Panc1 (cell line): ENCODE measurements around the gene CYP11A1. TPM values are rescaled to one million over a fixed set of nuclear protein-coding genes. Genes with fewer than 3 reads are reported as not detected.

Source experiments
- ATAC-seq: fragments of 200-7000 bp; cut with Tn5 transposase; 2 replicates; pipeline ENCODE4 v1.9.1; 2020; ENCODE audit warnings: mild to moderate bottlenecking, moderate library complexity
- BruUV-seq: library from RNA; stranded (reverse); fragments of 400-500 nt; replicated peaks from 2 replicates; lab custom pipeline; 2021; lab: Mats Ljungman, UMichigan
- CTCF ChIA-PET: fragments of 300-600 bp; sonication (Branson Sonifier 250); formaldehyde crosslinking; loops from one replicate; lab custom pipeline; 2022; ENCODE audit warnings: antibody characterized with exemption; lab: Charles Lee
- POLR2A ChIA-PET: fragments of 300-600 bp; sonication (Branson Sonifier 250); formaldehyde crosslinking; loops from one replicate; lab custom pipeline; 2022; ENCODE audit warnings: antibody characterized with exemption; lab: Charles Lee
- DNase-seq: peaks from one replicate; pipeline ENCODE4 v3.0.0-alpha.2; 2010; ENCODE audit warnings: low read depth, low spot score
- H3K27ac ChIP-seq: 2 replicates; pipeline ENCODE4 v1.5.1; 2011; ENCODE audit warnings: mild to moderate bottlenecking, low read length, inconsistent platforms
- H3K27me3 ChIP-seq: fragments of 200-500 bp; sonication (Bioruptor generic); 2 replicates; pipeline ENCODE4 v1.6.0; 2014; ENCODE audit warnings: low read length, inconsistent platforms; ENCODE audit not compliant: control insufficient read depth, insufficient read depth
- H3K36me3 ChIP-seq: fragments of 200-500 bp; sonication (Bioruptor generic); 2 replicates; pipeline ENCODE4 v1.5.1; 2014; ENCODE audit warnings: inconsistent platforms, mild to moderate bottlenecking, low read length, moderate library complexity; ENCODE audit not compliant: control insufficient read depth, insufficient read depth
- H3K4me1 ChIP-seq: 2 replicates; pipeline ENCODE4 v1.5.1; 2011; ENCODE audit warnings: inconsistent platforms, mild to moderate bottlenecking, low read length, moderate library complexity; ENCODE audit not compliant: control insufficient read depth, insufficient read depth
- H3K4me3 ChIP-seq, 2 experiments: 2 replicates each; pipeline ENCODE4 v1.5.1; 2011 to 2012; ENCODE audit warnings: low read depth in 2 of 2, low read length in 2 of 2, mild to moderate bottlenecking in 2 of 2, inconsistent platforms in 1 of 2, moderate library complexity in 1 of 2
- H3K9me3 ChIP-seq: fragments of 200-500 bp; sonication (Bioruptor generic); 2 replicates; pipeline ENCODE4 v1.5.1; 2014; ENCODE audit warnings: low read depth, mild to moderate bottlenecking, inconsistent platforms, low read length, moderate library complexity; ENCODE audit not compliant: control insufficient read depth, insufficient read depth
- POLR2AphosphoS5 ChIP-seq: IDR thresholded peaks from 2 replicates; pipeline ENCODE4 v1.6.1; 2012; ENCODE audit warnings: mild to moderate bottlenecking, low read depth, low read length, moderate library complexity
- SIN3A ChIP-seq: IDR thresholded peaks from 2 replicates; pipeline ENCODE4 v1.6.1; 2012; ENCODE audit warnings: low read depth, mild to moderate bottlenecking, low read length, moderate library complexity, borderline replicate concordance; ENCODE audit not compliant: insufficient read depth
- TCF7L2 ChIP-seq: IDR thresholded peaks from 2 replicates; pipeline ENCODE4 v1.6.1; 2011; ENCODE audit warnings: mild to moderate bottlenecking, low read depth, low read length, inconsistent platforms
- in situ Hi-C: cut with HindIII; loops from 2 replicates; pipeline ENCODE4 v1.10.0; 2016; ENCODE audit warnings: low sequenced_read_pairs, low pct_unique_long_range_greater_than_20kb
- intact Hi-C: fragments of 100-400 bp; cut with micrococcal nuclease; formaldehyde crosslinking; loops from one replicate; pipeline ENCODE4 v1.10.0; 2022; ENCODE audit not compliant: unreplicated experiment
- total RNA-seq: library from RNA; stranded (reverse); gene quantifications from one replicate; pipeline ENCODE4 v1.2.1, GENCODE V29; 2021; ENCODE audit not compliant: unreplicated experiment
- TF ChIP-seq, protein P1 (sequence below), 2 experiments: IDR thresholded peaks; 2 replicates each; pipeline ENCODE4 v1.6.1; 2011 to 2012; ENCODE audit warnings: low read depth in 2 of 2, control low read depth in 1 of 2, low read length in 1 of 2, mild to moderate bottlenecking in 1 of 2, moderate library complexity in 1 of 2; ENCODE audit not compliant: insufficient read depth in 1 of 2
- TF ChIP-seq, protein P2 (sequence below): fragments of 450-650 bp; IDR thresholded peaks from 2 replicates; pipeline ENCODE4 v1.5.1; 2017; ENCODE audit warnings: mild to moderate bottlenecking

Gene CYP11A1
- total RNA-seq, 1 experiment from 2014 or later, result 0.57 TPM

GRCh38 chr15:74338676-74339075 lies 28.8 kb downstream of the CYP11A1 start:
- no TSS peak for BruUV-seq
- in situ Hi-C loops, result no loop called here
- Histone ChIP-seq H3K36me3 (no peaks in the 10 kb centered on the region), H3K9me3 (no peaks in the 10 kb centered on the region), H3K27ac (no peak overlapping the region), H3K27me3 (no peaks in the 10 kb centered on the region), H3K4me1 (no peaks in the 10 kb centered on the region), H3K4me3 (no peak overlapping the region)
- POLR2A ChIA-PET, result no interaction called here
- TF ChIP-seq TCF7L2 (no peak), POLR2AphosphoS5 (no peak), SIN3A (no peak)
- TF ChIP-seq, protein P1, sequence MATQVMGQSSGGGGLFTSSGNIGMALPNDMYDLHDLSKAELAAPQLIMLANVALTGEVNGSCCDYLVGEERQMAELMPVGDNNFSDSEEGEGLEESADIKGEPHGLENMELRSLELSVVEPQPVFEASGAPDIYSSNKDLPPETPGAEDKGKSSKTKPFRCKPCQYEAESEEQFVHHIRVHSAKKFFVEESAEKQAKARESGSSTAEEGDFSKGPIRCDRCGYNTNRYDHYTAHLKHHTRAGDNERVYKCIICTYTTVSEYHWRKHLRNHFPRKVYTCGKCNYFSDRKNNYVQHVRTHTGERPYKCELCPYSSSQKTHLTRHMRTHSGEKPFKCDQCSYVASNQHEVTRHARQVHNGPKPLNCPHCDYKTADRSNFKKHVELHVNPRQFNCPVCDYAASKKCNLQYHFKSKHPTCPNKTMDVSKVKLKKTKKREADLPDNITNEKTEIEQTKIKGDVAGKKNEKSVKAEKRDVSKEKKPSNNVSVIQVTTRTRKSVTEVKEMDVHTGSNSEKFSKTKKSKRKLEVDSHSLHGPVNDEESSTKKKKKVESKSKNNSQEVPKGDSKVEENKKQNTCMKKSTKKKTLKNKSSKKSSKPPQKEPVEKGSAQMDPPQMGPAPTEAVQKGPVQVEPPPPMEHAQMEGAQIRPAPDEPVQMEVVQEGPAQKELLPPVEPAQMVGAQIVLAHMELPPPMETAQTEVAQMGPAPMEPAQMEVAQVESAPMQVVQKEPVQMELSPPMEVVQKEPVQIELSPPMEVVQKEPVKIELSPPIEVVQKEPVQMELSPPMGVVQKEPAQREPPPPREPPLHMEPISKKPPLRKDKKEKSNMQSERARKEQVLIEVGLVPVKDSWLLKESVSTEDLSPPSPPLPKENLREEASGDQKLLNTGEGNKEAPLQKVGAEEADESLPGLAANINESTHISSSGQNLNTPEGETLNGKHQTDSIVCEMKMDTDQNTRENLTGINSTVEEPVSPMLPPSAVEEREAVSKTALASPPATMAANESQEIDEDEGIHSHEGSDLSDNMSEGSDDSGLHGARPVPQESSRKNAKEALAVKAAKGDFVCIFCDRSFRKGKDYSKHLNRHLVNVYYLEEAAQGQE (IDR thresholded peaks at IDR 0.05; ENCODE audit: insufficient read depth in 1 of 2, low read depth in 2 of 2, low read length in 1 of 2), result no peak
- TF ChIP-seq, protein P2, sequence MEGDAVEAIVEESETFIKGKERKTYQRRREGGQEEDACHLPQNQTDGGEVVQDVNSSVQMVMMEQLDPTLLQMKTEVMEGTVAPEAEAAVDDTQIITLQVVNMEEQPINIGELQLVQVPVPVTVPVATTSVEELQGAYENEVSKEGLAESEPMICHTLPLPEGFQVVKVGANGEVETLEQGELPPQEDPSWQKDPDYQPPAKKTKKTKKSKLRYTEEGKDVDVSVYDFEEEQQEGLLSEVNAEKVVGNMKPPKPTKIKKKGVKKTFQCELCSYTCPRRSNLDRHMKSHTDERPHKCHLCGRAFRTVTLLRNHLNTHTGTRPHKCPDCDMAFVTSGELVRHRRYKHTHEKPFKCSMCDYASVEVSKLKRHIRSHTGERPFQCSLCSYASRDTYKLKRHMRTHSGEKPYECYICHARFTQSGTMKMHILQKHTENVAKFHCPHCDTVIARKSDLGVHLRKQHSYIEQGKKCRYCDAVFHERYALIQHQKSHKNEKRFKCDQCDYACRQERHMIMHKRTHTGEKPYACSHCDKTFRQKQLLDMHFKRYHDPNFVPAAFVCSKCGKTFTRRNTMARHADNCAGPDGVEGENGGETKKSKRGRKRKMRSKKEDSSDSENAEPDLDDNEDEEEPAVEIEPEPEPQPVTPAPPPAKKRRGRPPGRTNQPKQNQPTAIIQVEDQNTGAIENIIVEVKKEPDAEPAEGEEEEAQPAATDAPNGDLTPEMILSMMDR, result no peak
- DNase-seq, result no peak
- CTCF ChIA-PET, result no interaction called here
- ATAC-seq, result no peak
- intact Hi-C loops, result no loop called here

DNA sequence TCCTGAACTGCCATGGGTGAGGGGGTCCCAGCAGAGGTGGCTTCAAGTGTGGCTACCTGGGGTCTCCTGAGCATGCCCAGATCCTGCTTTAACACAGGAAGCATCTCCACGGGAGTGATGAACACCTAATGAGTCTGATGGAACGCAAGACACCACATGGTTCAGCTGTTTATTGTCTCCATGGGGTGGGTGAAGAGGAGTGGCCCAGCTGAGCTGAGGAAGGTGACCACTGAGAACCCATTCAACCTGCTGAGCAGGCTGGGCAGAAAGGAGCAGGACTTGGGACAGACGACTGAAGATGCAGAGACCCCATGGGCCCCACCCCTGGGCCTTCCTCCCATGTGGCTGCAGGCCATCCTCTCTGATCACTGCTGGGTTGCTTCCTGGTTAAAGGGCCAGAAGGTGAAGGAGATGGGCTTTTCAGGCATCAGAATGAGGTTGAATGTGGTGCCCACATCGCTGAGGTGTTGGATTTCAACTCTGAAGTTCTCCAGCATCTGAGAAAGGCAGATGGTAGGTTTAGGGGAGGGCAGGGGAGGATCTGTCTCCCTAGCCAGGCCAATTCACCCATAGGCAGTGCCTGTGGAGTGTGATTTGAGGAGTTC lies 29.7 kb downstream of the CYP11A1 start:
- ChIA-PET CTCF (no interaction called here), POLR2A (no interaction called here)
- H3K4me1 ChIP-seq, result no peaks in the 10 kb centered on the region
- ATAC-seq (no peak), DNase-seq (no peak)
- no peaks in the 10 kb centered on the region for H3K9me3 ChIP-seq
- intact Hi-C loops (no loop called here), in situ Hi-C loops (no loop called here)
- no peaks in the 10 kb centered on the region for H3K27me3 ChIP-seq
- no TSS peak for BruUV-seq
- no peaks in the 10 kb centered on the region for H3K36me3 ChIP-seq
- TF ChIP-seq POLR2AphosphoS5 (no peak), TCF7L2 (no peak), SIN3A (no peak)
- TF ChIP-seq, protein P1 (IDR thresholded peaks at IDR 0.05; ENCODE audit: insufficient read depth in 1 of 2, low read depth in 2 of 2, low read length in 1 of 2), result no peak
- TF ChIP-seq, protein P2, result no peak
- H3K4me3 ChIP-seq, result no peak overlapping the region
- no peak overlapping the region for H3K27ac ChIP-seq
